Right lobe of liver (tissue), 6 donors: ENCODE measurements around the gene MAB21L2. TPM values are rescaled to one million over a fixed set of nuclear protein-coding genes. Genes with fewer than 3 reads are reported as not detected.

Experiments
- ATAC-seq, 4 donors: fragments of 200-7000 bp; cut with Tn5 transposase; one replicate each; pipeline ENCODE4 v1.9.1; 2020; ENCODE audit warnings: mild to moderate bottlenecking in 4 of 4, moderate library complexity in 4 of 4
- DNase-seq, 3 donors: peaks; one replicate each; pipeline ENCODE4 v3.0.0-alpha.2; 2020
- H3K27ac ChIP-seq, 3 donors: fragments of 200-600 bp; one replicate each; pipeline ENCODE4 v1.8.0; 2022
- H3K27me3 ChIP-seq, 2 donors: fragments of 200-600 bp; one replicate each; pipeline ENCODE4 v1.8.0; 2022
- H3K36me3 ChIP-seq, 4 donors: fragments of 200-600 bp; sonication (generic) in 1 of 4; one replicate each; pipeline versions ENCODE4 v1.5.1 to v1.8.0; 2017 to 2022; ENCODE audit warnings: control low read depth in 1 of 4
- H3K4me1 ChIP-seq, 4 donors: fragments of 200-600 bp; sonication (generic) in 1 of 4; one replicate each; pipeline versions ENCODE4 v1.5.1 to v1.8.0; 2017 to 2022; ENCODE audit warnings: control low read depth in 1 of 4
- H3K4me3 ChIP-seq, 3 donors: fragments of 200-600 bp; one replicate each; pipeline ENCODE4 v1.8.0; 2022
- H3K9me3 ChIP-seq, 4 donors: fragments of 200-600 bp; sonication (generic) in 1 of 4; one replicate each; pipeline versions ENCODE4 v1.5.1 to v1.8.0; 2017 to 2022; ENCODE audit warnings: control low read depth in 1 of 4
- POLR2A ChIP-seq: fragments of 450-650 bp; IDR thresholded peaks from one replicate; pipeline ENCODE4 v1.6.1; 2017; ENCODE audit warnings: antibody characterized with exemption, mild to moderate bottlenecking
- WGBS: methylation state at CpG from one replicate; pipeline ENCODE4 v1.1.6; 2018; ENCODE audit warnings: low coverage, low lambda C conversion rate; ENCODE audit not compliant: insufficient coverage; ENCODE audit errors: missing lambda C conversion rate; 5-methylcytosine and 5-hydroxymethylcytosine counted together
- intact Hi-C, 2 donors: fragments of 100-400 bp; cut with DNase I; formaldehyde crosslinking; loops; one replicate each; pipeline versions ENCODE4 v1.11.2 to v1.14.1; 2022
- total RNA-seq, 6 experiments: library from RNA; depleted of rRNA in 2 of 6; stranded (reverse); fragments of >200 nt in 2 of 6; fragmentation: NEBNext Ultra II Directional in 3 of 6; extraction: Animal tissue kit (Norgen Biotek cat#: 25700) in 3 of 6; gene quantifications; one replicate each; pipeline versions ENCODE4 v1.1.0 to v1.2.4, GENCODE V29; 2016 to 2023
- TF ChIP-seq, protein P1 (sequence below), 4 donors: fragments of 200-600 bp in 3 of 4; fragments of 450-650 bp in 1 of 4; IDR thresholded peaks; one replicate each; pipeline versions ENCODE4 v1.5.1 to v1.8.0; 2016 to 2022; ENCODE audit warnings: antibody characterized with exemption in 4 of 4, mild to moderate bottlenecking in 2 of 4
- donor health status: DM: no; HTN: yes; CAD: no.
- donor health status: DM: no; HTN: no; CAD: no.
- donor health status: DM: no; HTN: no; CAD: no.
- donor health status: DM: no; HTN: yes; CAD: no.
- donor health status: DM: no; HTN: yes; CAD: no.

MAB21L2 gene
- total RNA-seq, 6 experiments from 2014 or later: 0.06 to 0.70 (median 0.31) TPM; not detected in 1

DNA sequence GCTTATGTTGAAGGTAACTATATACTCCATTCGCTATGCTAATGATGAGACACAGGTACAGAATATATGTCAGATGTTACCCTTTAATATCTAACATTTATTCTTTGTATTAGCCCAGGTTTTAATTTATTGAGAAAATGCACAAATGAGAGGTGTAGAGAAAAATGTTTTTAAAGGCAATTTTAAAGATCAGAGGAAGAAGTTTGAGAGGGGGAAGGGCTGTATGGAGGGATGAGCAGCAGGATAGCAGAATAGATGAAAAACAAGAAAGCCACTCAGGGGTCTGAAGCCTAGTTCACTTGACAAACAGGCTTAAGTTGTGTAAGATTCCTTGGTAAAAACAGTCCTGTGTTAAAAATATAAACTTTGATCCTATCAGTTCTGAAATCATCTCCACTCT lies 3.7 kb downstream of the MAB21L2 start:
- Histone ChIP-seq H3K4me1 (no peaks in the 10 kb centered on the region), H3K36me3 (no peaks in the 10 kb centered on the region), H3K9me3 (no peaks in the 10 kb centered on the region), H3K27me3 (no peaks in the 10 kb centered on the region), H3K4me3 (no peak overlapping the region), H3K27ac (no peak overlapping the region)
- TF ChIP-seq POLR2A: no peak
- TF ChIP-seq, protein P1, sequence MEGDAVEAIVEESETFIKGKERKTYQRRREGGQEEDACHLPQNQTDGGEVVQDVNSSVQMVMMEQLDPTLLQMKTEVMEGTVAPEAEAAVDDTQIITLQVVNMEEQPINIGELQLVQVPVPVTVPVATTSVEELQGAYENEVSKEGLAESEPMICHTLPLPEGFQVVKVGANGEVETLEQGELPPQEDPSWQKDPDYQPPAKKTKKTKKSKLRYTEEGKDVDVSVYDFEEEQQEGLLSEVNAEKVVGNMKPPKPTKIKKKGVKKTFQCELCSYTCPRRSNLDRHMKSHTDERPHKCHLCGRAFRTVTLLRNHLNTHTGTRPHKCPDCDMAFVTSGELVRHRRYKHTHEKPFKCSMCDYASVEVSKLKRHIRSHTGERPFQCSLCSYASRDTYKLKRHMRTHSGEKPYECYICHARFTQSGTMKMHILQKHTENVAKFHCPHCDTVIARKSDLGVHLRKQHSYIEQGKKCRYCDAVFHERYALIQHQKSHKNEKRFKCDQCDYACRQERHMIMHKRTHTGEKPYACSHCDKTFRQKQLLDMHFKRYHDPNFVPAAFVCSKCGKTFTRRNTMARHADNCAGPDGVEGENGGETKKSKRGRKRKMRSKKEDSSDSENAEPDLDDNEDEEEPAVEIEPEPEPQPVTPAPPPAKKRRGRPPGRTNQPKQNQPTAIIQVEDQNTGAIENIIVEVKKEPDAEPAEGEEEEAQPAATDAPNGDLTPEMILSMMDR (IDR thresholded peaks at IDR 0.05): no peak
- 100% methylated on average over 1 of the region's 1 CpG for WGBS
- ATAC-seq (no peak), DNase-seq (no peak)
- intact Hi-C loops: no loop called here

DNA sequence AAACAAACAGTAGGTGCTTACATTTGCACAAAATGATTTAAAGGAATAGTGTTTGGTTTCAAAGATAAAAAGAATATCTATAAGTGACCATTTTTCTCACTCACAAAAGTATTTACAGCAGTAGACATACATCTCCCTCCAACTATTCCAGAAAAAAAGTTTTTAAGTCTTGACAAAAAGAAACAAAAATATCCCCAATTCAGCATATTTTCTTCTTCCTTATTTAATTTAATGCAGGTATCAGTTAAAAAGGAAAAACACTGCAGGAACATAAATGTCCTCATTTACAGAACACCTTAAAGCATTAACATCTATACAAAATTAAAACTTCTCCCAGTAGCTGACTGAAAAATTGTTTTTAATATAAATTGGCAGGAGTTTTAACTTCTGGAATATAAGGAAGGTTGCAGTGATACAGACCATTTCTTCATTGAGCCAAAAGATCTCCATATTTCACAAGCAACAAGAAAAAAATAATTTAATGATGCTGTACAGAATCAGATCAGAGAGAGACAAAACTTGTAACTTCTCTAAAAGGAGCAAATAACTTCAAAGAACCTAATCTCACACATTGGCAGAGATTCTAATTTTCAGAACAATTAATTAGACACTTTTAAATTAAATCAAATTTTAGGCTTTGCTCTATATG lies 4.3 kb downstream of the MAB21L2 start:
- no peaks in the 10 kb centered on the region for H3K36me3 ChIP-seq
- TF ChIP-seq POLR2A: no peak
- TF ChIP-seq, protein P1 (IDR thresholded peaks at IDR 0.05): no peak
- H3K9me3 ChIP-seq: no peaks in the 10 kb centered on the region
- ATAC-seq (no peak), DNase-seq (no peak)
- H3K27me3 ChIP-seq: no peaks in the 10 kb centered on the region
- no peak overlapping the region for H3K27ac ChIP-seq
- intact Hi-C loops: no loop called here
- H3K4me3 ChIP-seq: no peak overlapping the region
- H3K4me1 ChIP-seq: no peaks in the 10 kb centered on the region

DNA sequence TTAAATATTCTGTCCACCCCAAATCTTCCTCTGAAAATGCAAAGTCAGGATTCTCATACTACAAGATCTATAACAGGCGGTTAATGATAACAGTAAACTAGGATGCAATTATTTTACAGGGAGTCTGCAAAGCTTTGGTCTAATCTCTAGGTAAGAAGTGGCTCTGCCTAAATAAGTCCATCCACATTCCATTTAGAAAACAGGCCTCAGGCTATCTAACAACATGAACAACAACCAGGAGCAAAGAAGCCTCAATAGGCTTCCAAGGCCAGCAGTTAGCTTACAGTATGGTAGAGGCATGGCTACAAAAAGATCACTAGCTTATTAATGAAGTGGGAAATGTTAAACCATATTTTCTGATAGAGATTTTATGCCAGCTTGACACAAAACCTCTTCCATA lies 6.4 kb downstream of the MAB21L2 start:
- no peak overlapping the region for H3K4me3 ChIP-seq
- no peak overlapping the region for H3K27ac ChIP-seq
- no peaks in the 10 kb centered on the region for H3K9me3 ChIP-seq
- DNase-seq (no peak), ATAC-seq (no peak)
- WGBS: 100% methylated on average over 1 of the region's 1 CpG
- H3K36me3 ChIP-seq: no peaks in the 10 kb centered on the region
- TF ChIP-seq, protein P1 (IDR thresholded peaks at IDR 0.05): no peak
- no peak for TF ChIP-seq POLR2A
- intact Hi-C loops: no loop called here
- H3K4me1 ChIP-seq: no peaks in the 10 kb centered on the region
- no peaks in the 10 kb centered on the region for H3K27me3 ChIP-seq

DNA sequence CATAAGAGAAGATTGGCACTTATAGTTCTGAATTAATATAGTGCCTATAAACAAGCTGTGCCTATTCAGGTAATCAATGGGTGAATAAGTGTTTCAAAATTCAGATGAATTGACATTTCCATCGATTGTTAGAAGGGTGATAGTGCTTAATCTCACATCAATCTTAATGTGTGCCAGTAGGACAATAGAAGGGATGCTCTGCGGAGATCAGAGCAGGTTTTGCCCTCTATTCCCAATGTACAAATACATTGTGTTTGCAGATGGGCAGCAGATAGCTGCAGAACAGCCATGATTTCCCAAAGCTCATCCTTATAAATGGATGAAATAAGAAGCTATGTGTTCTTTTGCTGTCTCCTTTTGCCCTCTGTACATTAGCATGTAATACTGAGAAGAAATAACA lies 7.2 kb downstream of the MAB21L2 start:
- no peak for ATAC-seq
- H3K4me1 ChIP-seq: no peaks in the 10 kb centered on the region

DNA sequence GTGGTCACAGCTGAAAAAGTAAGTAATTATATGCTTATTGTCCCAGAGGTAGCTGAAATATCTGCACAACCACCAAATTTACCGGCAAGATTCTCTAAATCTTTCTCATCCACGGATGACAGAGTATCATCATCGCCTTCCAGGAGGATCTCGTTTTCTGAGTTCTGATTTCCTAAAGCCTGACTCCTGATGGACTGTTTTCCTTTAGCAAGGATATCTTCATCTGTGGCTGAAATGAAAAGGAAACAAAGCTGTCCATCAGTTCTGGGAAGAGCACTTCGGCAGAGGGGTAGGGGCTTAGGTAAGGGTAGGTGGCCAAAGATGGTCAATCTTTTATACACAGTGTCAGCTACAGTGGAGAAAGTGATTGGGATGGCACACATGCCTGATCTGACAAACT lies 8.7 kb downstream of the MAB21L2 start:
- intact Hi-C loops: no loop called here
- no peaks in the 10 kb centered on the region for H3K27me3 ChIP-seq
- DNase-seq: no peak
- H3K36me3 ChIP-seq: no peaks in the 10 kb centered on the region
- ATAC-seq: no peak
- WGBS: 90% methylated on average over 5 of the region's 5 CpGs
- no peaks in the 10 kb centered on the region for H3K9me3 ChIP-seq
- H3K27ac ChIP-seq: no peak overlapping the region
- H3K4me3 ChIP-seq: no peak overlapping the region
- TF ChIP-seq, protein P1 (IDR thresholded peaks at IDR 0.05): no peak
- no peak for TF ChIP-seq POLR2A
- no peaks in the 10 kb centered on the region for H3K4me1 ChIP-seq

More for the DNA sequence above, 7.2 kb downstream of the MAB21L2 start:
- no peak overlapping the region for H3K27ac ChIP-seq
- no peak for TF ChIP-seq POLR2A
- intact Hi-C loops: no loop called here
- H3K36me3 ChIP-seq: no peaks in the 10 kb centered on the region
- WGBS: 92% methylated on average over 2 of the region's 2 CpGs
- no peaks in the 10 kb centered on the region for H3K9me3 ChIP-seq
- DNase-seq: no peak
- no peaks in the 10 kb centered on the region for H3K27me3 ChIP-seq
- no peak overlapping the region for H3K4me3 ChIP-seq
